GM19035 (cell line): ENCODE data around the gene IL1RN.
"Not testable (repeated sequence)": the region's sequence is repeated elsewhere in the genome, so short reads cannot be mapped to it uniquely, and the experiment has no call there.

Source experiments
- ATAC-seq: cut with Tn5 transposase; IDR thresholded peaks from one replicate; pipeline ENCODE4 v1.9.1; 2021; ENCODE audit not compliant: unreplicated experiment

Gene IL1RN, protein sequence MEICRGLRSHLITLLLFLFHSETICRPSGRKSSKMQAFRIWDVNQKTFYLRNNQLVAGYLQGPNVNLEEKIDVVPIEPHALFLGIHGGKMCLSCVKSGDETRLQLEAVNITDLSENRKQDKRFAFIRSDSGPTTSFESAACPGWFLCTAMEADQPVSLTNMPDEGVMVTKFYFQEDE

GRCh38 chr2:113126845-113127645, at the start of gene IL1RN:
IL1RN (plus strand) TSS chr2:113127598; CDS start chr2:113127625, 27 bp downstream.
- ATAC-seq = no peak

DNA sequence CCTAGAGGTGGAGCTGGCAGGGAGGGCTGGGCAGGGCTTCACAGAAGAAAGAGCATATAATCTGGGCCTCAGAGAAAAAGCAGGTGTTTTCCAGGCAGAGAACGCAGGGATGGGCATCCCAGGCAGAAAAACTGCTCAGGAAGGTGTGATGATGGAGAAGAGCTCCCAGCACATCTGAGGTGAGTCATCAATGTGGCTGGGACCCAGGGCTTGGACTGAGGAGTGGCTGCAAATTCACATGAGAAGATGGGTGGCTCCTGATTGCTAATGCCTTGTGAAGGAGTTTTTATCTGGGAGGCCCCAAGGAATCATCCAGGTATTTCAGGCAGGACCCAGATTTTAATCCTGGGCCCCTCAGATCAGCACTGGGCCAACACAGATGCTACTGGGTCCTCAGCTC, 49.5 kb upstream of the IL1RN start:
- ATAC-seq = no peak

DNA sequence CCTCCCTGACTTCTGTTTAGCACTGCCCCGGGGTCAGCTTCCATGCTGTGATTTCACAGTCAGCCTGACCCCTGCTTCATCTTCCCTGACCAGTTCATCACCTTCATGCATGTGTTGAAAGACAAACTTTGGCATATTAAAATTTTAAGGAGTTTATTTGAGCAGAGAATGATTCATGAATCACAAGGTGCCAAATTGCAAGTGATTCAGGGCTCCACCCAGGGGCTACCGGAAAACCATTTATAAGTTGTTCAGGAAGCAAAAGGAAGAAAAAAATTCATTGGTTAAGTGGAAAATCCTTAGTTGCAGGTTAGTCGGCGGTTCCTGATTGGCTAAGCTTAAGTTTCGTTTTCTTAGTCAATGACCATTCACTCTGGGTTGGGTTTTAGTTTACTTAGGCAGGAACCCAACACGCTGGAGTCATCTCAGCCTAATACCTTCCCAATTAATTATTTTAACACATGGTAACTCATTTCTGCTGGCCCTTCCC, 49.0 kb upstream of the IL1RN start:
- no peak for ATAC-seq

GRCh38 chr2:113079131-113079530, 48.3 kb upstream of the IL1RN start:
- no peak for ATAC-seq

GRCh38 chr2:113080134-113080533, 47.3 kb upstream of the IL1RN start:
- no peak for ATAC-seq

GRCh38 chr2:113081488-113082210, 45.7 kb upstream of the IL1RN start:
- ATAC-seq = no peak

DNA sequence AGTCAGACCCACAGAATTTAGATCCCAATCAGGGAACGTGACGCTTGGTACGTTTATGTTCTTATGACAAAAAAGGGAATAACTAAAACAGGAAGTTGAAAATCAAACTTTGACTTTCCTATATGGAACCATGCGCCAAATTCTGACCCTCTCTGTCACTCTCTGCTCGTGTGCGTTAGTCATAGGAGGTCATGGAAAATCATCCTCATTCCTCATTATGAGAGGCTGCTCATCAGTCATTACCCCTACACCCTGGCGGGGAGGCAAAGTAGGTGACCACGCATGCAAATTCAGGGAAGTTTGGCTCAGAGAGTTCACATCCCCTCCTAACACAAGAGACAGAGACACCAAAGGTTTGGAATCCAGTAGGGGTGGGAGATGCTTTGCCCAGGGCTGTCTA, 44.1 kb upstream of the IL1RN start:
- ATAC-seq = no peak

DNA sequence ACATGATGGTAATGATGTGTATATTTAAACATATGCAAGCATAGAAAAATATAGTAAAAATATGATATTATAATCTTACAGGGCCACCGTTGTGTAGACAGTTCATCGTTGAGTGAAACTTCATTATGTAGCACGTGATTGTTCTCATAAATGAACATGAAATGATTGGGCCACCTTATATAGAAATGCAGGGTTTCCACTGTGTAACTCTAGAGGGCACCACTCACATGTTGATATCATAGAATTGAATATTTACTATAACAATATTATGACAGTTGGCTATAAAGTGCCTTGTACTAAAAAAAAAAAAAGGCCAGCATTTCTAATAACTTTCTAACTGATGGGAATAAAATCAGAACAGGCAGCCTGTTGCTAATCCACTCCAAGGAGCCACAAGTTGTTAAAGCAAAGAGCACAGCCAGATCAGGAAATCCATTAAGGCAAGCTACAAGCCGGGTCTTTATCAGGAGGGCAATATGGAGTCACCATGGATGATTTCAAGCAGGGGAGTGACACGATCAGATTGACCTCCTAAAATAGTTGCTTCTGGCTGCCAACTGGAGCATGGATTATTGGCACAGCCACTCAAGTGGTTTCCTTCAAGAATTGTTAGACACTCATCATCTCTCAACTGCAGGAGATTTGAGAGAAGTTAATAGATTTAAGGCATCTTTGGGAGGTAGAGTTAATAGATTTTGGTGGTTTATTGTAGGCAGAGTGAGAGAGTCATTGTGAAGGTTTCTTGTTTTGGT, 43.0 kb upstream of the IL1RN start:
- ATAC-seq = no peak

DNA sequence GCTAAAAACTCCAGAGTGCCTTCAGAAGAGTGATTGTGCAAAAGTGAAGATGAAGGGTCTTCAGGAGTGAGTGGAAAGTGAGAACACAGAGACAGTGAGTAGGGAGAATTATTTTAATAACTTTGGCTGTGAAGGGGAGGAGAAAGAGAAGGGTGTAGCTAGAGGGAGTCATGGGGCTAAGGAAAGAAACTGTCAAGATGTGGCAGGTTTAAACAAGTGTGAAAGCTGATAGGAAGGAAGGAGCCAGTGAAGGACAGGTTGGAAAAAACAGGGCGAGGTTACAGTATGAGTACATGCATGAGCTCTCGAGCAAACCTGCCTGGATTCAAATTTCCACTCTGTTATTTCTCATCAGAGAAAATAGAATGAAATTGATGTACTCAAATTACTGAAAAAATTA, 41.9 kb upstream of the IL1RN start:
- no peak for ATAC-seq

GRCh38 chr2:113088213-113088992, 39.0 kb upstream of the IL1RN start:
- ATAC-seq = no peak

DNA sequence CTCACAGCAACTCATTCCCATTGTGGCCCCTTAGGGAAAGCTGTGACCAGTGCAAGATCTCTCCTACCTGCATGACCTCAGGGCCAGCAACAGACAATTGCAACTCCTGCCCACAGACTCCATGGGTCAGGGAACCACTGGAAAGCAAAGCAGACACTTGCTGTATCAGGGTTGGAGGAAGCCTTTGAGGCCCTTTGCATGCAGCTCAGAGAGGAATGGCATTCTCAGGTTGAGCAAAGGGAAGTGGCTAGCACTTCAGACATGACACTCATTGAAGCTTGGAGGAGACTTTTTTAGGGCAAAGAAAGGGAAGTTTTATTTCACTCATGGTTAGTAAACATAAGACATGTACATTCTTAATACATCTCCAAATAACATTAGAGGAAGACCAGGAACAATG, 37.5 kb upstream of the IL1RN start:
- no peak for ATAC-seq

- no peak for ATAC-seq
Measured at GRCh38 chr2:113091231-113091896, 36.0 kb upstream of the IL1RN start.

GRCh38 chr2:113092864-113093612, 34.4 kb upstream of the IL1RN start:
- ATAC-seq = no peak

DNA sequence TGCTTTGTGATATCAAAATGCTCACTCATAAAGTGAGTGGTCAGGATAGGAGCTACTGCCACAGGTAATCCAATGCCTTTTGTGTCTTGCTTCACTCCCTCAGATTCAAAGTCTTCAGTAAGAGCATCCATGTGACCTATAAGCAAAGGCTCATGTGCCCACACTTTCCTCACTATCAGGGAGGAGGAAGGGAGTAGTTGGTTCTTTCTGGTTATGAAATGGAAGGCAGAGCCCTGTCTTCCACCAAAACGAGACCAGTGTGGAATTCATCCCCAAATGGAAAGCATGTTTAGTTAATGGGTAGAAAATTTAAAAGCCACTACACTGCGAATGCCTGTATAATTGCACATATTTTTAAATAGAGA, 33.8 kb upstream of the IL1RN start:
- no peak for ATAC-seq

GRCh38 chr2:113096306-113096705, 31.1 kb upstream of the IL1RN start:
- not testable (repeated sequence) for ATAC-seq

GRCh38 chr2:113096842-113097618, 30.4 kb upstream of the IL1RN start:
- not testable (repeated sequence) for ATAC-seq

- peak; percentile 53 for ATAC-seq
Measured at GRCh38 chr2:113098041-113098440, 29.4 kb upstream of the IL1RN start.

- no peak for ATAC-seq
Measured at GRCh38 chr2:113098532-113098931, 28.9 kb upstream of the IL1RN start.
